OCI-LY3 (cell line): ENCODE measurements around the gene ACYP1.

Source experiments
- EZH2phosphoT487 ChIP-seq: fragments of 200-600 bp; shearing (Covaris generic); IDR thresholded peaks from 2 replicates; pipeline ENCODE4 v1.6.1; 2018; ENCODE audit warnings: antibody characterized with exemption, mixed run types, low read depth
- TF ChIP-seq, protein P1 (sequence below): fragments of 200-600, 300-600 bp; sonication (generic); IDR thresholded peaks from 2 replicates; pipeline ENCODE4 v1.5.1; 2014; ENCODE audit warnings: antibody characterized with exemption, low read length, low read depth

DNA sequence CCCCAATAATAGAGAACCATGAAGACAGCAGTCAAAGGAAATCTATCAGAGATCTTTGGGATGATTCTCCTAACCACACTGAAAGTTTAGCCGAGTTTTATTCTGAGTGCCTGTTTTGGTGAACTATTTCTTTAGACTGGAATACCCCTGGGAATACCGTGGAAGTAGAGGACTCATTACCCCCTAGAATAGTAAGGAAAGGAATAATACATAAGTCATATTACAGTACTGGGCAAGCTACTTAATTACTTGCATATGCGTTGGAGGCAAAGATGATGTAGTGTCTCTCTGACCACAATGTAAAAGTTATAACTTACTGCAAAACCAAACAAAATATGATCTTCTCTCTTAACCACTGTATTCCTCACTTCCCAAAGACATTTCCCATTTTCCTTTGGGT, 31.1 kb upstream of the ACYP1 start:
- TF ChIP-seq, protein P1, sequence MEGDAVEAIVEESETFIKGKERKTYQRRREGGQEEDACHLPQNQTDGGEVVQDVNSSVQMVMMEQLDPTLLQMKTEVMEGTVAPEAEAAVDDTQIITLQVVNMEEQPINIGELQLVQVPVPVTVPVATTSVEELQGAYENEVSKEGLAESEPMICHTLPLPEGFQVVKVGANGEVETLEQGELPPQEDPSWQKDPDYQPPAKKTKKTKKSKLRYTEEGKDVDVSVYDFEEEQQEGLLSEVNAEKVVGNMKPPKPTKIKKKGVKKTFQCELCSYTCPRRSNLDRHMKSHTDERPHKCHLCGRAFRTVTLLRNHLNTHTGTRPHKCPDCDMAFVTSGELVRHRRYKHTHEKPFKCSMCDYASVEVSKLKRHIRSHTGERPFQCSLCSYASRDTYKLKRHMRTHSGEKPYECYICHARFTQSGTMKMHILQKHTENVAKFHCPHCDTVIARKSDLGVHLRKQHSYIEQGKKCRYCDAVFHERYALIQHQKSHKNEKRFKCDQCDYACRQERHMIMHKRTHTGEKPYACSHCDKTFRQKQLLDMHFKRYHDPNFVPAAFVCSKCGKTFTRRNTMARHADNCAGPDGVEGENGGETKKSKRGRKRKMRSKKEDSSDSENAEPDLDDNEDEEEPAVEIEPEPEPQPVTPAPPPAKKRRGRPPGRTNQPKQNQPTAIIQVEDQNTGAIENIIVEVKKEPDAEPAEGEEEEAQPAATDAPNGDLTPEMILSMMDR = no peak
- no peak for TF ChIP-seq EZH2phosphoT487
